ENCODE data around the gene CACNG8. TPM values are rescaled to one million over a fixed set of nuclear protein-coding genes. Genes with fewer than 3 reads are reported as not detected.

The CACNG8 gene
- total and polyA plus RNA-seq, 12 donors: 0.03 to 0.31 (median 0.14) TPM; not detected in 1

DNA sequence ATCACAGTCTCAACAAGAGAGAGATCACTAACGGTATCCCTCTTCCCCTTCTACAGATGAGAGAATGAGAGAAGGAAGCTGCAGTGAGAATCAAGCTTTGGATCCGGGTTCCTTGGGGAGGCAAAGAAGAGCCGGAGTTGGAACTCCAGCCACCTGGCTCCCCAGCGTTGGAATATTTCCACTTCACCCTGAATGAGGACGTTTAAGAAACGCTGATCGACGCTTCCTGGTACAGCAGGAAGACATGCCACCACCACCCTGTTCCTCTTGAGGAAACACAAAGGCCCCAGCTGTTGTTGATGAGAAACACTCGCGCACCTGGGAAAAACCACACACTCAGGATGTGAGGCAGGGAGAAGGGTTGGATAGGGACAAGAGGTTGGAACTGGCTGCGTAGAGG lies 11.3 kb upstream of the CACNG8 start:
- WGBS, 2 donors: 38 to 46% methylated on average over 11 of the region's 11 CpGs
- TF ChIP-seq, protein P1, sequence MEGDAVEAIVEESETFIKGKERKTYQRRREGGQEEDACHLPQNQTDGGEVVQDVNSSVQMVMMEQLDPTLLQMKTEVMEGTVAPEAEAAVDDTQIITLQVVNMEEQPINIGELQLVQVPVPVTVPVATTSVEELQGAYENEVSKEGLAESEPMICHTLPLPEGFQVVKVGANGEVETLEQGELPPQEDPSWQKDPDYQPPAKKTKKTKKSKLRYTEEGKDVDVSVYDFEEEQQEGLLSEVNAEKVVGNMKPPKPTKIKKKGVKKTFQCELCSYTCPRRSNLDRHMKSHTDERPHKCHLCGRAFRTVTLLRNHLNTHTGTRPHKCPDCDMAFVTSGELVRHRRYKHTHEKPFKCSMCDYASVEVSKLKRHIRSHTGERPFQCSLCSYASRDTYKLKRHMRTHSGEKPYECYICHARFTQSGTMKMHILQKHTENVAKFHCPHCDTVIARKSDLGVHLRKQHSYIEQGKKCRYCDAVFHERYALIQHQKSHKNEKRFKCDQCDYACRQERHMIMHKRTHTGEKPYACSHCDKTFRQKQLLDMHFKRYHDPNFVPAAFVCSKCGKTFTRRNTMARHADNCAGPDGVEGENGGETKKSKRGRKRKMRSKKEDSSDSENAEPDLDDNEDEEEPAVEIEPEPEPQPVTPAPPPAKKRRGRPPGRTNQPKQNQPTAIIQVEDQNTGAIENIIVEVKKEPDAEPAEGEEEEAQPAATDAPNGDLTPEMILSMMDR (IDR thresholded peaks at IDR 0.05): no peak
- Histone ChIP-seq H3K27me3 (peaks cover 0 to 92% (median 70%) of the 10 kb centered on the region in 7 donors), H3K4me1 (peaks cover 0 to 3% (median 0%) of the 10 kb centered on the region in 9 donors), H3K4me3 (no peak overlapping the region), H3K27ac (no peak overlapping the region), H3K9me3 (peaks cover 0 to 8% (median 0%) of the 10 kb centered on the region in 11 donors), H3K36me3 (no peaks in the 10 kb centered on the region)
- ATAC-seq (no peak), DNase-seq (no peak)
- intact Hi-C loops (cut with DNase I): no loop called here

DNA sequence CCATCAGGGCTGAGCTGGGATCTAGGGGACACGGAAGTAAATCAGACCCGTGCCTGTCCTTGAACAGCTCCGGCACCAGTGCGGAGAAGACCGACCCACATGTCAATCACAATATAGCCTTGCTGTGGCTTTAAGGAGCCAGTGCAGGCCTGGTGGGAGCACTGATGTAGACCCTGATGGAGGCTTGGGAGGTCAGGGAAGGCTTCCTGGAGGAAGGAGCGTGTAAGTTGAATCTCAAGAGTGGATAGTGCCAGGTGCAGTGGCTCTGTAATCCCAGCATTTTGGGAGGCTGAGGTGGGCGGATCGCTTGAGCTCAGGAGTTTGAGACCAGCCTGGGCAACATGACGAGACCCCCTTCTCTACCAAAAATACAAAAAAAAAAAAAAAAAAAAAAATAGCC lies 10.8 kb upstream of the CACNG8 start:
- Histone ChIP-seq H3K9me3 (peaks cover 0 to 8% (median 0%) of the 10 kb centered on the region in 11 donors), H3K27me3 (peaks cover 0 to 92% (median 69%) of the 10 kb centered on the region in 7 donors), H3K27ac (no peak overlapping the region), H3K4me1 (peaks cover 0 to 3% (median 0%) of the 10 kb centered on the region in 9 donors), H3K4me3 (no peak overlapping the region), H3K36me3 (no peaks in the 10 kb centered on the region)
- intact Hi-C loops (cut with DNase I): no loop called here
- DNase-seq: no peak
- WGBS, 2 donors: 78 to 84% methylated on average over 9 of the region's 9 CpGs
- TF ChIP-seq, protein P1 (IDR thresholded peaks at IDR 0.05): no peak
- no peak for ATAC-seq

DNA sequence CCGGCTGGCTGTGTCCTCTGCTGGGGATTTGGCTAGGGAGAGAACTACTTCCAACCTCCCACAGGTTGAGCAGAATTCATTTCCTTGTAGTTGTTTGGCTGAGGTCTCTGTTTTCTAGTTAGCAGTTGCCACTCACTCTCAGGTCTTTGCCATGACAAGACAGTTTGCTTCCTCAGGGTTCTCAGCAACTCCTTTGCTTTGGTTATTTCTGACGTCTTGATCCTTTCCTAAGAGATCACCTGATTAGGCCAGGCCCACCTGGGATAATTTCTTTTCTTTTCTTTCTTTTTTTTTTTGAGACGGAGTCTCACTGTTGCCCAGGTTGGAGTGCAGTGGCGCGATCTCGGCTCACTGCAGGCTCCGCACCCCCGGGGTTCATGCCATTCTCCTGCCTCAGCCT lies 9.4 kb upstream of the CACNG8 start:
- H3K27me3 ChIP-seq: peaks cover 5 to 92% (median 71%) of the 10 kb centered on the region in 7 donors

DNA sequence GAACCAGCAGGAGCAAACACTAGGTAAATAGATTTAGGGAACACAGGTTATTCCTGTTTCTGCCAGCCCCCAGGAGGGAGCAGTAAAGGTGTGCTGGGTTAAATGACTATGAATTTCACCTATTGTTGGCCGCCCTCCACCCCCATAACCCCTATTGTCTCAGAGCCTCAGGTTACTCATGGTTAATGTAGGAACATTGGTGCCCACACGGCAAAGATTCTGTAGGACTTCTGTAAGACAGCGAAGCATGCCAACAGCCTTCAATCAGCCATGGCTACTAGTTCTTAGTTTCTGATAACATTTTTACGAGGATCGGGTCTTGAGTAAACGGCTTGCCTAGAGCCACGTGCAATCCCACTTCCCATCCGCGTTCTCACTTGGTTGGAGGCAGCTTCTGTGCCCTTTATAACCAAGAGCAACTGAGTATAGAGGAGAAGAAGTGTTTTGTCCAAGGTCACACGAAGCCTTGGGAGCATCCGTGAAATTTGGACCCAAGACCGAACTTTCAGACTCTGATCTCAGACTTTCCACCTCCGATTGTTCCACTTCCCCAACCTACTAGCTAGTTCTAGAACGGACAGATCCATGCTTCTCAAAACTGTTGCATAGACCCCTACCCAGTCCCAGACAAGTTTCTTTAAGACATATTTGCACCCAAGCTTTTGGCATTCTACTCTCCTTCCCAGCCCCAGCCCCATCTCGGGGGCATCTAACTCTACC lies 5.1 kb upstream of the CACNG8 start:
- no peaks in the 10 kb centered on the region for H3K36me3 ChIP-seq
- ATAC-seq (no peak), DNase-seq (no peak)
- no peak overlapping the region for H3K27ac ChIP-seq
- H3K9me3 ChIP-seq: peaks cover 0 to 8% (median 0%) of the 10 kb centered on the region in 11 donors
- intact Hi-C loops (cut with DNase I): no loop called here
- H3K27me3 ChIP-seq: peaks cover 10 to 92% (median 84%) of the 10 kb centered on the region in 7 donors
- TF ChIP-seq, protein P1 (IDR thresholded peaks at IDR 0.05): no peak
- WGBS, 2 donors: 3 to 6% methylated on average over 15 of the region's 15 CpGs
- no peaks in the 10 kb centered on the region for H3K4me1 ChIP-seq
- H3K4me3 ChIP-seq: no peak overlapping the region

More for the DNA sequence above, 9.4 kb upstream of the CACNG8 start:
- ATAC-seq (no peak), DNase-seq (no peak)
- Histone ChIP-seq H3K27ac (no peak overlapping the region), H3K36me3 (no peaks in the 10 kb centered on the region), H3K4me3 (no peak overlapping the region), H3K4me1 (peaks cover 0 to 3% (median 0%) of the 10 kb centered on the region in 9 donors), H3K9me3 (peaks cover 0 to 8% (median 0%) of the 10 kb centered on the region in 11 donors)
- TF ChIP-seq, protein P1 (IDR thresholded peaks at IDR 0.05): no peak
- 88 to 91% methylated on average over 8 of the region's 8 CpGs for WGBS, 2 donors
- intact Hi-C loops (cut with DNase I): no loop called here
